ENCODE measurements around the gene EPAS1. TPM values are rescaled to one million over a fixed set of nuclear protein-coding genes. Genes with fewer than 3 reads are reported as not detected.

The EPAS1 gene
- total RNA-seq, 1 experiment from 2014 or later = 8.5 TPM

- TF ChIP-seq, protein P1, sequence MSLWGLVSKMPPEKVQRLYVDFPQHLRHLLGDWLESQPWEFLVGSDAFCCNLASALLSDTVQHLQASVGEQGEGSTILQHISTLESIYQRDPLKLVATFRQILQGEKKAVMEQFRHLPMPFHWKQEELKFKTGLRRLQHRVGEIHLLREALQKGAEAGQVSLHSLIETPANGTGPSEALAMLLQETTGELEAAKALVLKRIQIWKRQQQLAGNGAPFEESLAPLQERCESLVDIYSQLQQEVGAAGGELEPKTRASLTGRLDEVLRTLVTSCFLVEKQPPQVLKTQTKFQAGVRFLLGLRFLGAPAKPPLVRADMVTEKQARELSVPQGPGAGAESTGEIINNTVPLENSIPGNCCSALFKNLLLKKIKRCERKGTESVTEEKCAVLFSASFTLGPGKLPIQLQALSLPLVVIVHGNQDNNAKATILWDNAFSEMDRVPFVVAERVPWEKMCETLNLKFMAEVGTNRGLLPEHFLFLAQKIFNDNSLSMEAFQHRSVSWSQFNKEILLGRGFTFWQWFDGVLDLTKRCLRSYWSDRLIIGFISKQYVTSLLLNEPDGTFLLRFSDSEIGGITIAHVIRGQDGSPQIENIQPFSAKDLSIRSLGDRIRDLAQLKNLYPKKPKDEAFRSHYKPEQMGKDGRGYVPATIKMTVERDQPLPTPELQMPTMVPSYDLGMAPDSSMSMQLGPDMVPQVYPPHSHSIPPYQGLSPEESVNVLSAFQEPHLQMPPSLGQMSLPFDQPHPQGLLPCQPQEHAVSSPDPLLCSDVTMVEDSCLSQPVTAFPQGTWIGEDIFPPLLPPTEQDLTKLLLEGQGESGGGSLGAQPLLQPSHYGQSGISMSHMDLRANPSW (CRISPR knock-in tag; conservative IDR thresholded peaks at IDR 0.05; ENCODE audit: low read depth) = no peak
These were observed 1.5 kb downstream of the EPAS1 start (continued) for GRCh38 chr2:46298522-46299353.

DNA sequence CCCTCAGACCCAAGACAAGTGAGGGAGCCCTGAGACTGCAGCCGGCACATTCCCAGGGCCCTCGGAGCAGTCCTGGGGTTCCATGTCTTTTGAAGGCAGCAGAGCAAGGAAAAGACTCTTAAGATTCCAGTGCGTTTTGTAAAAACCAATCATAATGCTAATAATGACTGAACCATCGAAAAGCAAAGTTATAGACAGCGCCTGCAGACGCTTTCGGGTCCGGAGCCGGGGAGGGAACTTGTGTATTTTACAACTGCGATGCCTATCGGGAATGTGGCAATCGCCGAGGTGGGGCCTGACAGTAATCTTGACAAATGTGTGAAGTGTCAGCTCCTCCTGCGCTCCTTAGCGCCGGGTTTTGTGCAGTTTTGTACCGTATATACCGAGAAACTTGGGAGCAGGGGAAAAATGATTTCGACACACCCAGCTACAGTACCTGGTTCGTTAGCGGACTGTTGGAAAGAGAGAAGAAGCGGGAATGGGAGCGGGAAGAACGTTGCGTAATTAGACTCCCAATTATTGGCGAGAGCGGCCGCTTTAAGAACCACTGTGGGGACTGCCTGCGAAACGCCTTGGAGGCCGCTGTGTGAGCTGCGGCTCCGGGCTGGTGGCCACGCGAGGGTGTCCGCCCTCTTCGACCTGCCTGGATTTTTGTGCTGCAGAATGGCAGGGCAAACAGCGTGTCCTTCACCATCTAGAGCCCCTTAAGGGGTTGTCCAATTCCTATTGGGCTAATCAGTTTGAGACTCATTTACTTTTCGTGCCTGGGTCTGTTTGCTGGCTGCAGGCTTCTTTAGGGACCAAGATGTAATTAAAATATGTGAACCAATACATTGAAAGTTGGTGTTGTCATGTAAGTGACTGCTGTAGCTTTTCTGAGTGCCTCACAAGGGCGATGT lies 2.4 kb downstream of the EPAS1 start:
- CTCF ChIA-PET = interaction anchor here (0.7 to 1.4 kb wide), 4 partner anchors 28 to 237 kb away, joined by 3 to 4 read pairs (median 3); no protein-coding TSS in a partner anchor
- H3K4me1 Mint-ChIP-seq = peaks cover 49% of the 10 kb centered on the region
- H3K27me3 Mint-ChIP-seq (ENCODE audit: low read depth) = peaks cover 86% of the 10 kb centered on the region
- peak; percentile 31 for DNase-seq (ENCODE audit: low spot score)
- TF ChIP-seq PRDM15 (CRISPR knock-in tag; IDR thresholded peaks at IDR 0.05) (no peak), GABPB1 (CRISPR knock-in tag; IDR thresholded peaks at IDR 0.05) (peak; percentile 36; the same call in 1 of the 2 replicates), ESRRA (CRISPR knock-in tag; IDR thresholded peaks at IDR 0.05; ENCODE audit: borderline replicate concordance) (0 out of 2 replicates have a peak, but pooled peaks have one; percentile 19)
- no peaks in the 10 kb centered on the region for H3K36me3 Mint-ChIP-seq
- POLR2A ChIA-PET = no interaction called here
- ATAC-seq = 0 out of 2 replicates have a peak, but pooled peaks have one; percentile 0
- peak overlapping the region; percentile 83 for H3K4me3 Mint-ChIP-seq
- no peak overlapping the region for H3K27ac Mint-ChIP-seq
- peaks cover 4% of the 10 kb centered on the region; the same call in 1 of the 2 replicates for H3K9me3 Mint-ChIP-seq

- Mint-ChIP-seq H3K4me3 (peak overlapping the region; percentile 83; the same call in 1 of the 2 replicates), H3K4me1 (peaks cover 54% of the 10 kb centered on the region), H3K36me3 (peaks cover 6% of the 10 kb centered on the region), H3K27me3 (ENCODE audit: low read depth) (peaks cover 78% of the 10 kb centered on the region), H3K9me3 (peaks cover 12% of the 10 kb centered on the region), H3K27ac (no peak overlapping the region)
- ChIA-PET CTCF (interaction anchor here (0.9 to 1.4 kb wide), 2 partner anchors 66 to 238 kb away, joined by 3 to 4 read pairs; no protein-coding TSS in a partner anchor), POLR2A (no interaction called here)
- DNase-seq (ENCODE audit: low spot score) = no peak
- no peak for ATAC-seq
- TF ChIP-seq NFATC4 (CRISPR knock-in tag; IDR thresholded peaks at IDR 0.05) (no peak), NFE2L1 (CRISPR knock-in tag; IDR thresholded peaks at IDR 0.05) (no peak), ZNF138 (CRISPR knock-in tag; conservative IDR thresholded peaks at IDR 0.05) (no peak), ATF1 (CRISPR knock-in tag; IDR thresholded peaks at IDR 0.05) (no peak), RELA (CRISPR knock-in tag; IDR thresholded peaks at IDR 0.05; ENCODE audit: borderline replicate concordance) (no peak), TEAD4 (CRISPR knock-in tag; IDR thresholded peaks at IDR 0.05) (no peak), ZNF281 (CRISPR knock-in tag; IDR thresholded peaks at IDR 0.05) (no peak), ZNF263 (CRISPR knock-in tag; IDR thresholded peaks at IDR 0.05; ENCODE audit: low read depth) (no peak)
- TF ChIP-seq, protein P2, sequence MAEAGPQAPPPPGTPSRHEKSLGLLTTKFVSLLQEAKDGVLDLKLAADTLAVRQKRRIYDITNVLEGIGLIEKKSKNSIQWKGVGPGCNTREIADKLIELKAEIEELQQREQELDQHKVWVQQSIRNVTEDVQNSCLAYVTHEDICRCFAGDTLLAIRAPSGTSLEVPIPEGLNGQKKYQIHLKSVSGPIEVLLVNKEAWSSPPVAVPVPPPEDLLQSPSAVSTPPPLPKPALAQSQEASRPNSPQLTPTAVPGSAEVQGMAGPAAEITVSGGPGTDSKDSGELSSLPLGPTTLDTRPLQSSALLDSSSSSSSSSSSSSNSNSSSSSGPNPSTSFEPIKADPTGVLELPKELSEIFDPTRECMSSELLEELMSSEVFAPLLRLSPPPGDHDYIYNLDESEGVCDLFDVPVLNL (CRISPR knock-in tag; IDR thresholded peaks at IDR 0.05; ENCODE audit: borderline replicate concordance, low read depth) = no peak
- TF ChIP-seq, protein P3, sequence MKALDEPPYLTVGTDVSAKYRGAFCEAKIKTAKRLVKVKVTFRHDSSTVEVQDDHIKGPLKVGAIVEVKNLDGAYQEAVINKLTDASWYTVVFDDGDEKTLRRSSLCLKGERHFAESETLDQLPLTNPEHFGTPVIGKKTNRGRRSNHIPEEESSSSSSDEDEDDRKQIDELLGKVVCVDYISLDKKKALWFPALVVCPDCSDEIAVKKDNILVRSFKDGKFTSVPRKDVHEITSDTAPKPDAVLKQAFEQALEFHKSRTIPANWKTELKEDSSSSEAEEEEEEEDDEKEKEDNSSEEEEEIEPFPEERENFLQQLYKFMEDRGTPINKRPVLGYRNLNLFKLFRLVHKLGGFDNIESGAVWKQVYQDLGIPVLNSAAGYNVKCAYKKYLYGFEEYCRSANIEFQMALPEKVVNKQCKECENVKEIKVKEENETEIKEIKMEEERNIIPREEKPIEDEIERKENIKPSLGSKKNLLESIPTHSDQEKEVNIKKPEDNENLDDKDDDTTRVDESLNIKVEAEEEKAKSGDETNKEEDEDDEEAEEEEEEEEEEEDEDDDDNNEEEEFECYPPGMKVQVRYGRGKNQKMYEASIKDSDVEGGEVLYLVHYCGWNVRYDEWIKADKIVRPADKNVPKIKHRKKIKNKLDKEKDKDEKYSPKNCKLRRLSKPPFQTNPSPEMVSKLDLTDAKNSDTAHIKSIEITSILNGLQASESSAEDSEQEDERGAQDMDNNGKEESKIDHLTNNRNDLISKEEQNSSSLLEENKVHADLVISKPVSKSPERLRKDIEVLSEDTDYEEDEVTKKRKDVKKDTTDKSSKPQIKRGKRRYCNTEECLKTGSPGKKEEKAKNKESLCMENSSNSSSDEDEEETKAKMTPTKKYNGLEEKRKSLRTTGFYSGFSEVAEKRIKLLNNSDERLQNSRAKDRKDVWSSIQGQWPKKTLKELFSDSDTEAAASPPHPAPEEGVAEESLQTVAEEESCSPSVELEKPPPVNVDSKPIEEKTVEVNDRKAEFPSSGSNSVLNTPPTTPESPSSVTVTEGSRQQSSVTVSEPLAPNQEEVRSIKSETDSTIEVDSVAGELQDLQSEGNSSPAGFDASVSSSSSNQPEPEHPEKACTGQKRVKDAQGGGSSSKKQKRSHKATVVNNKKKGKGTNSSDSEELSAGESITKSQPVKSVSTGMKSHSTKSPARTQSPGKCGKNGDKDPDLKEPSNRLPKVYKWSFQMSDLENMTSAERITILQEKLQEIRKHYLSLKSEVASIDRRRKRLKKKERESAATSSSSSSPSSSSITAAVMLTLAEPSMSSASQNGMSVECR (CRISPR knock-in tag; IDR thresholded peaks at IDR 0.05; ENCODE audit: borderline replicate concordance) = no peak
These were observed 3.2 kb downstream of the EPAS1 start for GRCh38 chr2:46300406-46300832.

Measured in WTC11 (cell line).